Fibroblast of lung (primary cell): ENCODE measurements around the gene EPHA1. TPM values are rescaled to one million over a fixed set of nuclear protein-coding genes. Genes with fewer than 3 reads are reported as not detected.
"Not testable (repeated sequence)": the region's sequence is repeated elsewhere in the genome, so short reads cannot be mapped to it uniquely, and the experiment has no call there.

Source experiments
- DNase-seq, 2 donors: peaks; one replicate each; pipeline versions ENCODE4 v3.0.0 to v3.0.0-alpha.2; 2010; ENCODE audit warnings: low read depth in 2 of 2
- H2AFZ ChIP-seq: 2 replicates; pipeline ENCODE4 v1.5.1; 2012; ENCODE audit warnings: low read length, control low read depth, inconsistent platforms
- H3K27ac ChIP-seq: 2 replicates; pipeline ENCODE4 v1.5.1; 2011; ENCODE audit warnings: low read length, control low read depth; ENCODE audit not compliant: insufficient read depth
- H3K27me3 ChIP-seq: 2 replicates; pipeline ENCODE4 v1.5.1; 2011; ENCODE audit warnings: mild to moderate bottlenecking, low read length; ENCODE audit not compliant: control insufficient read depth, insufficient read depth
- H3K36me3 ChIP-seq: 2 replicates; pipeline ENCODE4 v1.5.1; 2011; ENCODE audit warnings: low read length; ENCODE audit not compliant: control insufficient read depth, insufficient read depth
- H3K4me1 ChIP-seq: 2 replicates; pipeline ENCODE4 v1.5.1; 2011; ENCODE audit warnings: low read length; ENCODE audit not compliant: control insufficient read depth, insufficient read depth; ENCODE audit errors: extremely low read depth
- H3K4me2 ChIP-seq: 2 replicates; pipeline ENCODE4 v1.5.1; 2011; ENCODE audit warnings: low read length, control low read depth; ENCODE audit not compliant: insufficient read depth; ENCODE audit errors: extremely low read depth
- H3K4me3 ChIP-seq, 4 experiments: fragments of 200-600 bp in 1 of 4; sonication (generic) in 1 of 4; replicated peaks in 1 of 4; 2 replicates each; pipeline ENCODE4 v1.5.1; 2011 to 2016; ENCODE audit warnings: low read length in 4 of 4, low read depth in 3 of 4, mild to moderate bottlenecking in 3 of 4, control low read depth in 2 of 4, inconsistent platforms in 1 of 4, mixed read lengths in 1 of 4; ENCODE audit not compliant: insufficient read depth in 1 of 4; ENCODE audit errors: control extremely low read depth in 1 of 4
- H3K79me2 ChIP-seq: 2 replicates; pipeline ENCODE4 v1.5.1; 2012; ENCODE audit warnings: mild to moderate bottlenecking, low read length, inconsistent platforms; ENCODE audit not compliant: control insufficient read depth, insufficient read depth
- H3K9ac ChIP-seq: 2 replicates; pipeline ENCODE4 v1.5.1; 2011; ENCODE audit warnings: mild to moderate bottlenecking, low read length, control low read depth; ENCODE audit not compliant: insufficient read depth
- H3K9me3 ChIP-seq: 2 replicates; pipeline ENCODE4 v1.5.1; 2012; ENCODE audit warnings: low read depth, low read length; ENCODE audit not compliant: control insufficient read depth, insufficient read depth
- H4K20me1 ChIP-seq: 2 replicates; pipeline ENCODE4 v1.5.1; 2011; ENCODE audit warnings: low read length; ENCODE audit not compliant: control insufficient read depth, insufficient read depth; ENCODE audit errors: extremely low read depth
- CTCF ChIP-seq, 2 donors: IDR thresholded peaks in 1 of 2; conservative IDR thresholded peaks in 1 of 2; 1 replicate in 1 of 2; 2 replicates in 1 of 2; pipeline ENCODE4 v1.5.1; 2011 to 2012; ENCODE audit warnings: low read length in 2 of 2, control low read depth in 1 of 2, inconsistent platforms in 1 of 2, low read depth in 1 of 2, mild to moderate bottlenecking in 1 of 2
- EZH2 ChIP-seq: IDR thresholded peaks from 2 replicates; pipeline ENCODE4 v1.5.1; 2012; ENCODE audit warnings: low read length, control low read depth, mild to moderate bottlenecking; ENCODE audit errors: missing control alignments
- polyA plus RNA-seq, 2 donors: library from polyadenylated mRNA; depleted of rRNA in 1 of 2; stranded (reverse) in 1 of 2; unstranded in 1 of 2; fragments of >200 nt; gene quantifications; 2 replicates each; pipeline ENCODE4 v1.2.1, GENCODE V29; 2011 to 2012; ENCODE audit warnings: missing spikeins in 1 of 2
- total RNA-seq: library from RNA; depleted of rRNA; stranded (reverse); fragments of >200 nt; gene quantifications from 2 replicates; pipeline ENCODE4 v1.2.1, GENCODE V29; 2014

The EPHA1 gene
- total and polyA plus RNA-seq, 2 donors (not counting 1 experiment from before 2014, with no cell fraction given) = under 0.01 to 0.09 TPM

GRCh38 chr7:143394068-143394467, 14.6 kb downstream of the EPHA1 start:
- Histone ChIP-seq H3K9me3 (no peaks in the 10 kb centered on the region), H2AFZ (no peak overlapping the region), H3K36me3 (peaks cover 30% of the 10 kb centered on the region), H4K20me1 (peaks cover 3% of the 10 kb centered on the region), H3K79me2 (peaks cover 8% of the 10 kb centered on the region), H3K27ac (no peak overlapping the region), H3K27me3 (no peaks in the 10 kb centered on the region), H3K4me1 (peaks cover 34% of the 10 kb centered on the region), H3K9ac (no peak overlapping the region), H3K4me3 (no peak overlapping the region), H3K4me2 (no peak overlapping the region)
- TF ChIP-seq EZH2 (no peak), CTCF (conservative IDR thresholded peaks at IDR 0.05 in 1 of 2, IDR thresholded peaks at IDR 0.05 in 1 of 2; ENCODE audit: low read depth in 1 of 2, low read length in 2 of 2) (no peak)
- no peak for DNase-seq

GRCh38 chr7:143393267-143394041, 15.2 kb downstream of the EPHA1 start:
- Histone ChIP-seq H3K4me1 (peaks cover 38% of the 10 kb centered on the region), H2AFZ (no peak overlapping the region), H3K27ac (no peak overlapping the region), H3K79me2 (peaks cover 14% of the 10 kb centered on the region), H3K4me2 (no peak overlapping the region), H3K9me3 (no peaks in the 10 kb centered on the region), H3K27me3 (no peaks in the 10 kb centered on the region), H3K9ac (no peak overlapping the region), H3K4me3 (no peak overlapping the region), H4K20me1 (peaks cover 3% of the 10 kb centered on the region), H3K36me3 (peaks cover 36% of the 10 kb centered on the region)
- TF ChIP-seq CTCF (conservative IDR thresholded peaks at IDR 0.05 in 1 of 2, IDR thresholded peaks at IDR 0.05 in 1 of 2; ENCODE audit: low read depth in 1 of 2, low read length in 2 of 2) (no peak), EZH2 (no peak)
- peak; percentile 36 to 67 for DNase-seq

- no peak overlapping the region for H2AFZ ChIP-seq
- H3K9me3 ChIP-seq = no peaks in the 10 kb centered on the region
- TF ChIP-seq CTCF (conservative IDR thresholded peaks at IDR 0.05 in 1 of 2, IDR thresholded peaks at IDR 0.05 in 1 of 2; ENCODE audit: low read depth in 1 of 2, low read length in 2 of 2) (no peak), EZH2 (no peak)
- H3K4me3 ChIP-seq = no peak overlapping the region
- peaks cover 3% of the 10 kb centered on the region for H4K20me1 ChIP-seq
- no peak overlapping the region for H3K4me2 ChIP-seq
- H3K27ac ChIP-seq = no peak overlapping the region
- peaks cover 39% of the 10 kb centered on the region for H3K36me3 ChIP-seq
- DNase-seq = peak in 1 of 2 donors; percentile 44
- H3K4me1 ChIP-seq = peaks cover 38% of the 10 kb centered on the region
- no peaks in the 10 kb centered on the region for H3K27me3 ChIP-seq
- peaks cover 19% of the 10 kb centered on the region for H3K79me2 ChIP-seq
- H3K9ac ChIP-seq = no peak overlapping the region
Measured at GRCh38 chr7:143392875-143393266, 15.8 kb downstream of the EPHA1 start.

GRCh38 chr7:143392427-143392826, 16.2 kb downstream of the EPHA1 start:
- peak overlapping the region; percentile 92 for H3K27ac ChIP-seq
- H3K36me3 ChIP-seq = peaks cover 43% of the 10 kb centered on the region
- not testable (repeated sequence) for H3K4me2 ChIP-seq, H3K9me3 ChIP-seq, H3K9ac ChIP-seq, DNase-seq, H2AFZ ChIP-seq, H4K20me1 ChIP-seq, H3K4me3 ChIP-seq, H3K27me3 ChIP-seq
- H3K79me2 ChIP-seq = peaks cover 24% of the 10 kb centered on the region
- H3K4me1 ChIP-seq = peaks cover 41% of the 10 kb centered on the region
